Left ventricle myocardium inferior (tissue), 1 donor: ENCODE measurements around the gene IKBIP. TPM values are rescaled to one million over a fixed set of nuclear protein-coding genes. Genes with fewer than 3 reads are reported as not detected.
"Not testable (repeated sequence)": the region's sequence is repeated elsewhere in the genome, so short reads cannot be mapped to it uniquely, and the experiment has no call there.

Experiments
- DNase-seq: peaks from one replicate; pipeline ENCODE4 v3.0.0-alpha.2; 2020
- H3K27ac ChIP-seq: fragments of 200-600 bp; replicated peaks from 2 replicates; pipeline ENCODE4 v1.8.0; 2021
- H3K27me3 ChIP-seq: fragments of 200-600 bp; 2 replicates; pipeline ENCODE4 v1.8.0; 2021; ENCODE audit warnings: low read depth
- H3K36me3 ChIP-seq: fragments of 200-600 bp; 2 replicates; pipeline ENCODE4 v1.8.0; 2021
- H3K4me1 ChIP-seq: fragments of 200-600 bp; 2 replicates; pipeline ENCODE4 v1.8.0; 2021
- H3K4me3 ChIP-seq: fragments of 200-600 bp; 2 replicates; pipeline ENCODE4 v1.8.0; 2021; ENCODE audit warnings: mild to moderate bottlenecking, moderate library complexity
- H3K9me3 ChIP-seq: fragments of 200-600 bp; replicated peaks from 2 replicates; pipeline ENCODE4 v1.8.0; 2021
- CTCF ChIP-seq: fragments of 200-600 bp; IDR thresholded peaks from 2 replicates; pipeline ENCODE4 v1.8.0; 2021; ENCODE audit warnings: antibody characterized with exemption, mild to moderate bottlenecking, borderline replicate concordance
- intact Hi-C: fragments of 100-400 bp; cut with micrococcal nuclease; formaldehyde crosslinking; loops from one replicate; pipeline ENCODE4 v1.11.0; 2022
- total RNA-seq: library from RNA; stranded (reverse); fragmentation: NEBNext Ultra II Directional; extraction: Animal tissue kit (Norgen Biotek cat#: 25700); gene quantifications from one replicate; pipeline ENCODE4 v1.2.1, GENCODE V29; 2021
- donor health status: DM: no; HTN: yes; CAD: no; lungs with severe emphysema.

IKBIP gene
- total RNA-seq, 1 donor from 2014 or later, result 4.4 TPM

- H3K9me3 ChIP-seq, result no peaks in the 10 kb centered on the region
- H3K27ac ChIP-seq, result peak overlapping the region; percentile 90
- H3K4me3 ChIP-seq, result peak overlapping the region; percentile 91
- TF ChIP-seq CTCF, result no peak
- no peaks in the 10 kb centered on the region for H3K27me3 ChIP-seq
- DNase-seq, result no peak
- H3K4me1 ChIP-seq, result peaks cover 41% of the 10 kb centered on the region
- peaks cover 25% of the 10 kb centered on the region for H3K36me3 ChIP-seq
- intact Hi-C loops, result loop anchor here (5.0 kb wide), 1 partner anchor 48 kb away; no protein-coding TSS in a partner anchor
Measured at GRCh38 chr12:98645572-98646067, 1.0 kb upstream of the IKBIP start.

GRCh38 chr12:98644433-98644711 lies 216 bp downstream of the IKBIP start:
- no peak for TF ChIP-seq CTCF
- intact Hi-C loops, result no loop called here
- peaks cover 12% of the 10 kb centered on the region for H3K36me3 ChIP-seq
- H3K4me3 ChIP-seq, result peak overlapping the region; percentile 91
- H3K27ac ChIP-seq, result peak overlapping the region; percentile 90
- no peak for DNase-seq
- H3K9me3 ChIP-seq, result no peaks in the 10 kb centered on the region
- no peaks in the 10 kb centered on the region for H3K27me3 ChIP-seq
- peaks cover 47% of the 10 kb centered on the region for H3K4me1 ChIP-seq

GRCh38 chr12:98642801-98643200 lies 1.8 kb downstream of the IKBIP start:
- H3K27me3 ChIP-seq, H3K36me3 ChIP-seq, H3K27ac ChIP-seq, intact Hi-C loops, DNase-seq, H3K9me3 ChIP-seq: not testable (repeated sequence)
- peaks cover 52% of the 10 kb centered on the region for H3K4me1 ChIP-seq
- peak overlapping the region; percentile 91 for H3K4me3 ChIP-seq

GRCh38 chr12:98639491-98639890 lies 5.1 kb downstream of the IKBIP start:
- TF ChIP-seq CTCF, result no peak
- Histone ChIP-seq H3K27me3 (no peaks in the 10 kb centered on the region), H3K4me3 (no peak overlapping the region)

GRCh38 chr12:98638009-98638408 lies 6.6 kb downstream of the IKBIP start:
- Histone ChIP-seq H3K9me3 (no peaks in the 10 kb centered on the region), H3K27ac (no peak overlapping the region), H3K4me3 (no peak overlapping the region), H3K27me3 (no peaks in the 10 kb centered on the region), H3K36me3 (no peaks in the 10 kb centered on the region), H3K4me1 (peaks cover 12% of the 10 kb centered on the region)
- TF ChIP-seq CTCF, result no peak
- intact Hi-C loops, result no loop called here
- no peak for DNase-seq

More at GRCh38 chr12:98639491-98639890, 5.1 kb downstream of the IKBIP start:
- H3K27ac ChIP-seq, result no peak overlapping the region
- no peaks in the 10 kb centered on the region for H3K9me3 ChIP-seq
- no peak for DNase-seq
- intact Hi-C loops, result no loop called here
- H3K4me1 ChIP-seq, result peaks cover 24% of the 10 kb centered on the region
- no peaks in the 10 kb centered on the region for H3K36me3 ChIP-seq

- Histone ChIP-seq H3K4me3 (no peak overlapping the region), H3K27me3 (no peaks in the 10 kb centered on the region), H3K36me3 (no peaks in the 10 kb centered on the region), H3K27ac (no peak overlapping the region), H3K9me3 (no peaks in the 10 kb centered on the region), H3K4me1 (peaks cover 12% of the 10 kb centered on the region)
- no peak for TF ChIP-seq CTCF
- no peak for DNase-seq
- intact Hi-C loops, result no loop called here
Measured at GRCh38 chr12:98637068-98637467, 7.5 kb downstream of the IKBIP start.
